HG03342 (cell line): ENCODE measurements around the gene ANKRD33.

ENCODE experiments used
- ATAC-seq: cut with Tn5 transposase; IDR thresholded peaks from one replicate; pipeline ENCODE4 v1.9.1; 2021; ENCODE audit warnings: mild to moderate bottlenecking, moderate library complexity; ENCODE audit not compliant: unreplicated experiment

The ANKRD33 gene

GRCh38 chr12:51914034-51914923, 26.4 kb downstream of the ANKRD33 start:
- ATAC-seq = no peak

- no peak for ATAC-seq
These were observed 27.2 kb downstream of the ANKRD33 start for GRCh38 chr12:51915003-51915625.

GRCh38 chr12:51915951-51916350, 28.0 kb downstream of the ANKRD33 start:
- no peak for ATAC-seq

GRCh38 chr12:51917041-51917590, 29.2 kb downstream of the ANKRD33 start:
- no peak for ATAC-seq

DNA sequence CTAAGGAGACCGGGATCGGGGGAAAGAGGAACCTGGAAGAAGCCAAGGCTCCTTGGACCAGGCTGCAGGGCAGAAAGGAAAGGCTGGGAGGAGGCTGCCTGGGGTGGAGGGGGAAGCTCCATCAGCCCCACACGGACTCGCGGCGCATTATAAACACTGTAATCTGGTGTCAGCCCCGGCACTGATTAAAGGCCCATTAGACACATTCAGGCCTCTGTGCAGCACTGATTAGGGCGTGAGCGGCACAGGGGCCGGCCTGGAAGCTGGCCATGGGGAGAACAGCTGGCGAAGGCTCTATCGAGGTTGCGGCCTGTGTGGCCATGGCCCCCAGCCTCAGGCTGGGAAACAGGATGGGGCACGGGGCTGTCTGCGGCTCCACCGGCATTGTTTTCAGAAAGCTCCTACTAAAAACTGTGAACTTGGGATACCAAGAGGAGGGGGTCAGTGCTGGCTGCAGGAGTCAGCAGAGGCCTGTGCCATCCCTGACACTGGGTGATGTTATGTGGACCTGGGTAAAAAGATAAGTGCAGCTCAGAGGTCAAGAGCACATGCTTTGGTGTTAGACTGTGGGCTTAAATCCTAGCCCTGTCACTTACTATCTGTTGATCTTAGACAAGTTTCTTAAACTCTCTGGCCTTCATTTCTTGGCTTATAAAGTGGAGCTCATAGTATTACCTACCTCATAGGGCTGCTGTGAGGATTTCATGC, 30.0 kb downstream of the ANKRD33 start:
- ATAC-seq = no peak

DNA sequence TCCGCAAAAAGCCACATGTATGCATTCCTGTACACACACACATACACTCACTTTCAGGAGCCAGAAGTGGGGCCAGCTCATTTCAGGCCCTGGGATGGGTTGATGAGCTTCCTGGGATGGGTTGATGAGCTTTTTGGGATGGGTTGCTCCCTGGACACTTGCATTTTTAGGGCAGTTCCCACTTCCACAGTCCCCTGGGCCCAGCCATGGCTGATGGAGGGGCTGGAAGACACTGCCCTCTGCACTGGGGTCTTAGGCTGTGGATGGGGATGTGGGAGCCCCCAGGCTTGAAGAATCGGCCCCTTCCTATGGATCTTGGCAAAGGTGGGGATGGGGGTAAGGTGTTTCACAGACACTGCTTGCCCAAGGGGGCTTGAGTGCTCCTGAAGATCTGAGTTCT, 32.1 kb downstream of the ANKRD33 start:
- ATAC-seq = no peak

DNA sequence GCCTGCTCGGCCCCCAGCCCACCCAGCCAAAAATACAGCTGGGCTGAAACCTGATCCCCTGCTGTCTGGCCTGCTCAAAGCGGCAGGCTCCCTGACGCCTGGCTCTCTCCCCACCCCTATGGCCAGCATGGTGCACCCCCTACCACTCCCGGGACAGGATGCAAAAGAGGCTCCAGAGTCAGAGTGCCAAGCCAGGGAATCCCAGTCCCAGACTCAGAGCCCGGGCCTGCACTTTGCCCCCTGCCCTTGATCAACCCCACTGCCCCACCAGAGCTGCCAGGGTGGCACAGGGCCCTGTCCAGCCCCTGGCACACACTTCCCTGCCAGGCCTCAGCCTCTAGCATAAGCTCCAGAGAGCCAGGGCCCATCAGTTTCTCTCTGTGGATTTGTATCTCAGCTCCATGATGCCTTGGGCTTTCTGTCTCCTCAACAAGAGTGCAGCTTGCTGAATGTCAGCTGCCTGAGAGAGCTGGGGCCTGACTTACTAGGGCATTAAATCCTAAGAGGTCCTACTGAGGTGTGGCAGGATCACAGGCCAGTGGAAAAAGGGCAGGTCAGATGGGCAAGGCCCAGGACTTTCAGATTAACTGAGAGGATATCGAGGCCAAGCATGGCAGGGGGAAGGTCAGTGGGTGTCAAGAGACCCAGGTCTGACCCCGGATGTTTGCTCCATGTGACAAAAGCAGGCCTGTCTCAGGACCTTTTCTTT, 33.3 kb downstream of the ANKRD33 start:
- ATAC-seq = no peak

DNA sequence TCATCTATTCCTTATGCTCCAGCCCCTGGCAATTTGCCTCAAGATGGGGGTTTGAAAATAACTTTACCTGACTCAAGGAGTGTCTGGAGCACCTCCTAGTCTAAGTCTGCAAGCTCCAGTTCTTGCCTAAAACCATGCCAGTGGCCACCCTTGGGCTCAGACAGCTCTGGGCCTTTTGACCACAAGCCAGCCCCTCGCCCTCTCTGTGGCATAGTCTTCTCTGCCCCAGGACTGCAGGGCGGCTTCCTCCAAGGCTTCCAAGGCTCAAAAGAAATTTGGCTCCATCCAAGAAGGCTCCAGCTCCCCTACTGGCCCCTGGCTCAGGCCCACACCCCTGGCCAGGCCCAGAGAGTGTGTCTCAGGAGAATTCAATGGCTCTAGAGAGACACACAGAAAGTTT, 34.2 kb downstream of the ANKRD33 start:
- ATAC-seq = no peak

DNA sequence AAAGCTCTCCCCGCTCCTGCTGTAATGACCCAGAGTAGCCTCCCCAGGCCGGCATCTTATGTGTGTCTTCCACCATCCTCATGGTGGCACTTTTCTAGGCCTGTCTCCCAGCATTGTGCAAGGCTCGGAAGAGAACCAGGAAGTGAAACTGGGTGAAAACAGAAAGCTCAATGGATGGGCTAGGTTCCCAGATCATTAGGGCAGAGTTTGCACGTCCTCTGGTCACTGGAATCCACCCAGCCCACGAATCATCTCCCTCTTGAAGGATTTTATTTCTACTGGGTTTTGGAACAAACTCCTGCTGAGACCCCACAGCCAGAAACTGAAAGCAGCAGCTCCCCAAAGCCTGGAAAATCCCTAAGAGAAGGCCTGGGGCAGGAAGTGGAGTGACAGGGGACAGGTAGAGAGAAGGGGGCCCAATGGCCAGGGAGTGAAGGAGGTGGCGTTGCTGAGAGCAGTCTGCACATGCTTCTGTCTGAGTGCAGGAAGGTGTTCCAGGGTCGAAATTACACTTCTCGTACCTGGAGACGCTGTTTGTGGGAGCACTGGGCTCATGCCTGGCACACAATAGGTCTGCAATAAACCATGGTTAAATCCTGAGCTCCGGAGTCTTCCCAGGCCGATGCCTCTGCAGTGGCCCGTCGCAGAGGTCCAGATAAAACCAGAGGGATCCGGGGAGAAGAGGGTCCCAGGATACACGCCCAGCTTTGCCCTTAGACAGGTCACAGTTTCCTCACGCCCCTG, 35.0 kb downstream of the ANKRD33 start:
- no peak for ATAC-seq

- ATAC-seq = no peak
These were observed 35.8 kb downstream of the ANKRD33 start for GRCh38 chr12:51923506-51924365.

GRCh38 chr12:51924551-51925319, 36.8 kb downstream of the ANKRD33 start:
- ATAC-seq = peak; percentile 58

DNA sequence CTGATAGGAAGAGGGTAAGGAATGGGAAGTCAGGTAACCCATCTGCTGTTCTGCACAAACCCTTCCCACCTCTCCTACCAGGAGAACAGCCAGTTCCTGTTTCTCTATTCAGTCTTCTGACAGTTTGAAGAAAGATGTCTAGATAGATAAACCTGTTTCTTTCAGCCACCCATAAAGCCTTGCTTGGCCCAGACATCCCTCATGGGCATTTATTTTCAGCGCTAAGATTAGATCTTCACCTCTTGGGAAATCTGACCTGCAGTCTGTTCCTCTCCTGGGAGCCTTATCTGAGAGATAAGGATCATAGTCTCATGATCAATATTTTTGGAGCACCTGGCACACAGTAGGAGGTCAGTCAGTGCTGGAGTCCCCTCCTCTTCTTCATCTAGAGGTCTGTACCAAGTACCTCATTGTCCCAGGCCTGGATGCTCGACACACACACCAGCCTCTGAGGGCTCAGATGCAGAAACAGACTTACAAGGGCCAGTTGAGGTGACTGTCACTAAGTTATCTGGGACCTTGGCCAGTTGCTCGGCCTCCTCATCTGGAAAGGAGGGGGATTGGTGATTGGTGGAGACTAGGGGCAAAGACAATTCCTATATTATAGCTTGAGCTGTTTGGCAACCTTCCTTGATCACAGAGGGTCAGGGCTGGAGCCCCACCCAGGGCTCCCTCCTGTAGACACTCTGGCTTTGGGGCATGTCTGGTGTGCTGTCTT, 37.6 kb downstream of the ANKRD33 start:
- no peak for ATAC-seq

DNA sequence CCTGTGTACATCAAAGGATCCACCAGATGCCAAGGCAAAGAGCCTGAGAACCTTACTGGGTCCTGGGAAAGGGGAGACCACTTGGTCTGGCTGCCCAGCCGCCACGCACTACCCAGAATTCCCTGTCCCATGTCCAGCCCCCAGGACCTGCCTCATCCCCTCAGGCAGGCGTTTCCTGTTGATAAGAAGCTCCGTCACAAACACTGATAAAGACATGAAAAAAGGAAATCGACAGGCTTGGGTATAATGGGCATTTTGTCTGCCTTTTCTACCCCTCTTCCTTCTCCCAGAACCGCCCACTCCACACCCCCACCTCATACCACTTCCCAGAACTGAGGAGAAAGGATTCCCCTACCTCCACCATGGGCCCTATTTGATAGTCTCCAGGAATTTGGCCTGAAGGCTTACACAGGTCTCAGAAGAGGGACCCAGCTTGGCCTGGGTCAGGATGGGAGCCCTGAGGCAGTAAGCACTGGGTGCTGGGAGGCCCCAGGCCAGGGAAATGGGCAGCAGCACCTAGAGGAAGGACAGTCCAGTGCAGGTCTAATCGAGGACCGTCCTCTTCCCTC, 38.2 kb downstream of the ANKRD33 start:
- ATAC-seq = no peak

GRCh38 chr12:51926718-51927117, 38.8 kb downstream of the ANKRD33 start:
- ATAC-seq = no peak

DNA sequence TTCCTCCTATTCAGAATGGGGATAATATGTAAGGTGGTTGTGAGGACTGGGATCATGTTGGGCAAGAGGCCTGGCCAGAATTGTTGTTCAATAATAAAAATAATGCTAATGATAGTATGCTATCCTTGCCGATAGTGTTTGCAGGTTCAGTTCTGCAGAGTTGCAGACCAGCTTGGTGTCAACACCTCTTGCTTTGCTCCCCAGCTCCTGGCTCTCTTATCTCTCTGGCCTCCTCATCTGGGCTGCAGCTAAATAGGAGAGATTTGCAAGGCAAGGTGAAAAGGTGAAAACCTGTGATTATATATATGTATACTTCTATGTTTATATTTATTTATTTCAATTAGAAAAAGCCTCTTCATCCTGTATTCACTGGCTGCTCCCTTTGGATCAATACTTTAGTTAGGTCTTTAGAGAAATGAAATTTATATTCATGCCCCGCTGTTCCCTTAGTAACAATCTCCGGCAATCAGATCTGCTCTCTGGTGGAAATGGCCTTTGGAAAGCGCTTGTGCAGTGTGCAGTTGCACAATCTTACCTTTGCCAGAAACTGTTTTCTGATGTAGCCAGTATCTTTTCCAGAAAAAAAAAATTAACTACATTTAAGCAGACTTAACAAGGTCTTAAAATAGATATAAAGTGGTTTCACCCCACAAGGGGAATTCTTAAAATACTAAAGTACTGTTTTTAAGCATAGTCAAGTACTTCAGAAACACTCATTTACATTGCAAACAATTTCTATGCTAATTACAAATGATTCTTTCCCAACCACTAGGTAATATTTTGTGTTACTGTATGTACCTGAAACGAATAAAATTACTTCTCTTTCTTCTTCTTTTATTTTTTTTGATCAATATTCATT, 44.5 kb downstream of the ANKRD33 start:
- ATAC-seq = no peak

DNA sequence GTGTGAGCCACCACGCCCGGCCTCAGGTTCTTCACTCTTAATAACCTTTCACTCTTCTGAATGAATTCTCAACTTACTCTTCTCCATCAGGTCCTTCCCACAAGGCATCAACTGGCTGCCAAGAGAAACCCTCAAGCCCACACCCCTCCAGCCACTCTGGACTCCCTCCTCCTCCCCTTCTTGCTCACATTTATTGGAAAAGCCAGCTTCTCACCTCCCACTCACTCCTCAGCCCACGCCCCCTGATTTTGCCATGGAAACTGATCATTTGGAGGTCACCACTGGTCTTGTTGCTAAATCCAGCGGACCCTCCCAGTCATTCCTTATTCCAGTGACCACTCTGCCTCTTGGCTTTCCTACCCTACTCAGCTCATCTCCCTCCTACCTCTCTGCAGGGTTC, 46.2 kb downstream of the ANKRD33 start:
- ATAC-seq = no peak

- ATAC-seq = no peak
These were observed 50.0 kb downstream of the ANKRD33 start for GRCh38 chr12:51937926-51938325.
